ENCODE measurements around the gene TAF4.

Gene TAF4

GRCh38 chr20:62019881-62020492 is 45.7 kb downstream of the TAF4 start:
- DNase-seq, result no peak

GRCh38 chr20:62019144-62019805 is 46.4 kb downstream of the TAF4 start:
- DNase-seq, result no peak

- no peak for DNase-seq
These were observed 47.1 kb downstream of the TAF4 start for GRCh38 chr20:62018437-62019143.

GRCh38 chr20:62015540-62016288 is 50.0 kb downstream of the TAF4 start:
- DNase-seq, result no peak

- DNase-seq, result no peak
These were observed 50.7 kb downstream of the TAF4 start for GRCh38 chr20:62014889-62015537.

- DNase-seq, result no peak
These were observed 51.2 kb downstream of the TAF4 start for GRCh38 chr20:62014488-62014775.

- no peak for DNase-seq
These were observed 53.0 kb downstream of the TAF4 start for GRCh38 chr20:62012631-62013030.

- no peak for DNase-seq
These were observed 53.6 kb downstream of the TAF4 start for GRCh38 chr20:62011938-62012534.

GRCh38 chr20:62011403-62011790 is 54.3 kb downstream of the TAF4 start:
- DNase-seq, result no peak

GRCh38 chr20:62010551-62011402 is 54.9 kb downstream of the TAF4 start:
- peak; percentile 74 for DNase-seq

GRCh38 chr20:62009869-62010445 is 55.7 kb downstream of the TAF4 start:
- DNase-seq, result no peak

- DNase-seq, result no peak
These were observed 56.4 kb downstream of the TAF4 start for GRCh38 chr20:62009322-62009721.

- no peak for DNase-seq
These were observed 57.0 kb downstream of the TAF4 start for GRCh38 chr20:62008643-62009183.

GRCh38 chr20:62007127-62007647 is 58.5 kb downstream of the TAF4 start:
- DNase-seq, result no peak

- no peak for DNase-seq
These were observed 59.2 kb downstream of the TAF4 start for GRCh38 chr20:62006482-62006881.

GRCh38 chr20:62004614-62005013 is 61.1 kb downstream of the TAF4 start:
- no peak for DNase-seq

- DNase-seq, result no peak
These were observed 61.9 kb downstream of the TAF4 start for GRCh38 chr20:62003567-62004405.

- no peak for DNase-seq
These were observed 62.7 kb downstream of the TAF4 start for GRCh38 chr20:62002882-62003480.

GRCh38 chr20:62001178-62001715 is 64.4 kb downstream of the TAF4 start:
- no peak for DNase-seq

All from CD4-positive, alpha-beta T cell treated with Interleukin-10 for 1 hour (primary cell).